ENCODE measurements around the gene VPS13C.

VPS13C gene

DNA sequence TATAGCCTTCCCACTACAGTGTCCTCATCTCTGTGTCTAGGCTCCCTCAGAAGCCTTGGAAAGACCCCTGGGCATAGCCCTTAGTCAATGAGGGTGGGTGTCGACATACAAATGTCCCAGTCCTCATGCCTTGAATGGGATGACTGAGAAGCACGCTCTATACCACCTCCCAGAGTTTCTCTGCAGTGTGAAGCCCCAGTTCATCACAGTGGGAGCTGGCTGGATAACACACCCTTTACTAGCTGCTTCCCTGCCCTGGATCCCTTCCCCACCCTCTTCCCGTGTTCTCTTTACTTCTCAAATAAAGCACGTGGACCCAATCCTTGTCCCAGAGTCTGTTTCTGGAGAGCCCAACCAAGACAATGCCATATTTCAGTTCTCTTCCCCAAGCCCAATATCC, 239.3 kb downstream of the VPS13C start:
- Histone ChIP-seq H3K9me2 (replicated peaks; ENCODE audit: insufficient read depth, low read length) (no peaks in the 10 kb centered on the region), H2AFZ (ENCODE audit: low read depth, low read length, severe bottlenecking) (no peak overlapping the region), H3K27ac (ENCODE audit: low read depth, low read length) (no peak overlapping the region), H3F3A (ENCODE audit: insufficient read depth) (no peaks in the 10 kb centered on the region), H3K27me3 (ENCODE audit: low read length) (no peaks in the 10 kb centered on the region), H3K9ac (ENCODE audit: low read length) (no peak overlapping the region), H3K79me2 (ENCODE audit: insufficient read depth, low read length) (no peaks in the 10 kb centered on the region), H4K20me1 (ENCODE audit: low read depth, low read length) (no peaks in the 10 kb centered on the region), H3K36me3 (ENCODE audit: low read length) (no peaks in the 10 kb centered on the region), H3K4me2 (ENCODE audit: low read depth, low read length, poor library complexity, severe bottlenecking) (no peak overlapping the region), H3K9me3 (ENCODE audit: insufficient read depth, low read length) (no peaks in the 10 kb centered on the region), H3K4me3 (ENCODE audit: insufficient read depth, low read length, poor library complexity, severe bottlenecking) (no peak overlapping the region)
- TF ChIP-seq, protein P1, sequence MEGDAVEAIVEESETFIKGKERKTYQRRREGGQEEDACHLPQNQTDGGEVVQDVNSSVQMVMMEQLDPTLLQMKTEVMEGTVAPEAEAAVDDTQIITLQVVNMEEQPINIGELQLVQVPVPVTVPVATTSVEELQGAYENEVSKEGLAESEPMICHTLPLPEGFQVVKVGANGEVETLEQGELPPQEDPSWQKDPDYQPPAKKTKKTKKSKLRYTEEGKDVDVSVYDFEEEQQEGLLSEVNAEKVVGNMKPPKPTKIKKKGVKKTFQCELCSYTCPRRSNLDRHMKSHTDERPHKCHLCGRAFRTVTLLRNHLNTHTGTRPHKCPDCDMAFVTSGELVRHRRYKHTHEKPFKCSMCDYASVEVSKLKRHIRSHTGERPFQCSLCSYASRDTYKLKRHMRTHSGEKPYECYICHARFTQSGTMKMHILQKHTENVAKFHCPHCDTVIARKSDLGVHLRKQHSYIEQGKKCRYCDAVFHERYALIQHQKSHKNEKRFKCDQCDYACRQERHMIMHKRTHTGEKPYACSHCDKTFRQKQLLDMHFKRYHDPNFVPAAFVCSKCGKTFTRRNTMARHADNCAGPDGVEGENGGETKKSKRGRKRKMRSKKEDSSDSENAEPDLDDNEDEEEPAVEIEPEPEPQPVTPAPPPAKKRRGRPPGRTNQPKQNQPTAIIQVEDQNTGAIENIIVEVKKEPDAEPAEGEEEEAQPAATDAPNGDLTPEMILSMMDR (IDR thresholded peaks at IDR 0.05; ENCODE audit: insufficient read depth, low read length, poor library complexity, severe bottlenecking), result no peak
- no peak for TF ChIP-seq EZH2phosphoT487 (conservative IDR thresholded peaks at IDR 0.05; ENCODE audit: low read length)

DNA sequence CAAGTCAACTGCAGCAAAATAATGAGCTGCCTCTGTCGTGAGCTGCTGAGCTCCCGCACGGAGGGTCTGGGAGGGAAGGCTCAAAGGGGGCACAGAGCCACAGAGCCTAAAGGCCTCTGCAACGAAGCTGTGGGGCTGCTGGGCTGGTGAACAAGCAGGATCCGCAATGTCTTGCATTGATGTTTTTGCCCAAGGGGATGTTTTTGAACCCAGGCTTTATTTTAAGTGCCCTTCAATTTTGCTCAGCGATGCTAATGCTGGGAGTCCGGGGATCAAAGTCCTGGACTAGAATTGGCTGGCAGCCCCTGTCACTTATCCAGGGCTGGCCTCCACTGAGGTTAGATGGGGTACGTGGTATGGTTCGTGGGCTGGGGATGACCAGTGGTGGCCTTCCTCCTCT, 240.0 kb downstream of the VPS13C start:
- no peaks in the 10 kb centered on the region for H4K20me1 ChIP-seq (ENCODE audit: low read depth, low read length)

DNA sequence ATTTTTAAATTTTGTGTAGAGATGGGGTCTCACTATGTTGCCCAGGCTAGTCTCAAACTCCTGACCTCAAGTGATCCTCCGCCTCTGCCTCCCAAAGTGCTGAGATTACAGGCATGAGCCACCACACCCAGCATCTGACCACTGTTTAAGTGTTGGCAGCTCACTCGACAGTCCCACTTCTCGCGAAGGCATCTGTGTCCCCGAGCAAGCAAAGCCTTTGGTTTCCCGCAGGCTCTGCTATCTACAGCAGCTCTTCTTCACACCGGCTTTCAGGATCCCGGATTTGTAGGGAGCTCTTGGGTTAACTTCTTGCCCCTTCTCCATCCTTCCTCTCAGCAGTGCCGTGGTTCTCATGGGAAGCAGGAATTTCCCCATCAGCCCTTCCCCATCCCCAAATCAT, 240.9 kb downstream of the VPS13C start:
- no peaks in the 10 kb centered on the region for H4K20me1 ChIP-seq (ENCODE audit: low read depth, low read length)
- H3K9ac ChIP-seq (ENCODE audit: low read length), result no peak overlapping the region
- no peaks in the 10 kb centered on the region for H3K27me3 ChIP-seq (ENCODE audit: low read length)
- H3K79me2 ChIP-seq (ENCODE audit: insufficient read depth, low read length), result no peaks in the 10 kb centered on the region
- no peaks in the 10 kb centered on the region for H3K36me3 ChIP-seq (ENCODE audit: low read length)
- no peaks in the 10 kb centered on the region for H3K9me3 ChIP-seq (ENCODE audit: insufficient read depth, low read length)
- H3F3A ChIP-seq (ENCODE audit: insufficient read depth), result no peaks in the 10 kb centered on the region
- no peaks in the 10 kb centered on the region for H3K9me2 ChIP-seq (replicated peaks; ENCODE audit: insufficient read depth, low read length)
- TF ChIP-seq, protein P1 (IDR thresholded peaks at IDR 0.05; ENCODE audit: insufficient read depth, low read length, poor library complexity, severe bottlenecking), result no peak
- no peak for TF ChIP-seq EZH2phosphoT487 (conservative IDR thresholded peaks at IDR 0.05; ENCODE audit: low read length)
- no peak overlapping the region for H3K4me2 ChIP-seq (ENCODE audit: low read depth, low read length, poor library complexity, severe bottlenecking)
- no peak overlapping the region for H2AFZ ChIP-seq (ENCODE audit: low read depth, low read length, severe bottlenecking)
- no peak overlapping the region for H3K4me3 ChIP-seq (ENCODE audit: insufficient read depth, low read length, poor library complexity, severe bottlenecking)
- H3K27ac ChIP-seq (ENCODE audit: low read depth, low read length), result no peak overlapping the region

More for the DNA sequence above, 240.0 kb downstream of the VPS13C start:
- no peaks in the 10 kb centered on the region for H3K36me3 ChIP-seq (ENCODE audit: low read length)
- no peaks in the 10 kb centered on the region for H3K9me2 ChIP-seq (replicated peaks; ENCODE audit: insufficient read depth, low read length)
- H3K9me3 ChIP-seq (ENCODE audit: insufficient read depth, low read length), result no peaks in the 10 kb centered on the region
- H3K9ac ChIP-seq (ENCODE audit: low read length), result no peak overlapping the region
- H3K79me2 ChIP-seq (ENCODE audit: insufficient read depth, low read length), result no peaks in the 10 kb centered on the region
- no peak for TF ChIP-seq EZH2phosphoT487 (conservative IDR thresholded peaks at IDR 0.05; ENCODE audit: low read length)
- TF ChIP-seq, protein P1 (IDR thresholded peaks at IDR 0.05; ENCODE audit: insufficient read depth, low read length, poor library complexity, severe bottlenecking), result no peak
- no peaks in the 10 kb centered on the region for H3F3A ChIP-seq (ENCODE audit: insufficient read depth)
- H3K27ac ChIP-seq (ENCODE audit: low read depth, low read length), result no peak overlapping the region
- no peak overlapping the region for H2AFZ ChIP-seq (ENCODE audit: low read depth, low read length, severe bottlenecking)
- no peak overlapping the region for H3K4me2 ChIP-seq (ENCODE audit: low read depth, low read length, poor library complexity, severe bottlenecking)
- no peaks in the 10 kb centered on the region for H3K27me3 ChIP-seq (ENCODE audit: low read length)
- H3K4me3 ChIP-seq (ENCODE audit: insufficient read depth, low read length, poor library complexity, severe bottlenecking), result no peak overlapping the region

All from SU-DHL-6 (cell line).